ENCODE data around the gene RAD51B.

DNA sequence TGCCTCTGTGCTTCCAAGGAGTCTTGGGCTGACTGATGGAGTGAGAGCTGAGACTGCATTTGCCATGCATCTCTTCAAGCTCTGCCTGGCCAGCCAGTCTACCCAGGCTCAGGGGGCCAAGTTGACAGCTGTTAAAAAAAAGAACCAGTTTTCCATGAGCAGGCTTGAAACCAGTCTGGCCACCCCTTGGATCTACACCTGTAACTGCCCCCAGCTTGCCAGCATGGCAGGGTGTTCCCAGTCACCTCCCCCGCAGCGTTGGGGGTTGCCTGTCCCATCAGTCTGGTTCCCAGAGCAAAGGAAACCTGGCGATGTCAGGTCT, 770.6 kb downstream of the RAD51B start:
- TF ChIP-seq, protein P1, sequence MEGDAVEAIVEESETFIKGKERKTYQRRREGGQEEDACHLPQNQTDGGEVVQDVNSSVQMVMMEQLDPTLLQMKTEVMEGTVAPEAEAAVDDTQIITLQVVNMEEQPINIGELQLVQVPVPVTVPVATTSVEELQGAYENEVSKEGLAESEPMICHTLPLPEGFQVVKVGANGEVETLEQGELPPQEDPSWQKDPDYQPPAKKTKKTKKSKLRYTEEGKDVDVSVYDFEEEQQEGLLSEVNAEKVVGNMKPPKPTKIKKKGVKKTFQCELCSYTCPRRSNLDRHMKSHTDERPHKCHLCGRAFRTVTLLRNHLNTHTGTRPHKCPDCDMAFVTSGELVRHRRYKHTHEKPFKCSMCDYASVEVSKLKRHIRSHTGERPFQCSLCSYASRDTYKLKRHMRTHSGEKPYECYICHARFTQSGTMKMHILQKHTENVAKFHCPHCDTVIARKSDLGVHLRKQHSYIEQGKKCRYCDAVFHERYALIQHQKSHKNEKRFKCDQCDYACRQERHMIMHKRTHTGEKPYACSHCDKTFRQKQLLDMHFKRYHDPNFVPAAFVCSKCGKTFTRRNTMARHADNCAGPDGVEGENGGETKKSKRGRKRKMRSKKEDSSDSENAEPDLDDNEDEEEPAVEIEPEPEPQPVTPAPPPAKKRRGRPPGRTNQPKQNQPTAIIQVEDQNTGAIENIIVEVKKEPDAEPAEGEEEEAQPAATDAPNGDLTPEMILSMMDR (IDR thresholded peaks at IDR 0.05 in 2 of 3, conservative IDR thresholded peaks at IDR 0.05 in 1 of 3; ENCODE audit: borderline replicate concordance in 1 of 3, insufficient read depth in 1 of 3, low read depth in 2 of 3, low read length in 2 of 3): no peak
- no peak for TF ChIP-seq EZH2 (IDR thresholded peaks at IDR 0.05)
- TF ChIP-seq, protein P2, sequence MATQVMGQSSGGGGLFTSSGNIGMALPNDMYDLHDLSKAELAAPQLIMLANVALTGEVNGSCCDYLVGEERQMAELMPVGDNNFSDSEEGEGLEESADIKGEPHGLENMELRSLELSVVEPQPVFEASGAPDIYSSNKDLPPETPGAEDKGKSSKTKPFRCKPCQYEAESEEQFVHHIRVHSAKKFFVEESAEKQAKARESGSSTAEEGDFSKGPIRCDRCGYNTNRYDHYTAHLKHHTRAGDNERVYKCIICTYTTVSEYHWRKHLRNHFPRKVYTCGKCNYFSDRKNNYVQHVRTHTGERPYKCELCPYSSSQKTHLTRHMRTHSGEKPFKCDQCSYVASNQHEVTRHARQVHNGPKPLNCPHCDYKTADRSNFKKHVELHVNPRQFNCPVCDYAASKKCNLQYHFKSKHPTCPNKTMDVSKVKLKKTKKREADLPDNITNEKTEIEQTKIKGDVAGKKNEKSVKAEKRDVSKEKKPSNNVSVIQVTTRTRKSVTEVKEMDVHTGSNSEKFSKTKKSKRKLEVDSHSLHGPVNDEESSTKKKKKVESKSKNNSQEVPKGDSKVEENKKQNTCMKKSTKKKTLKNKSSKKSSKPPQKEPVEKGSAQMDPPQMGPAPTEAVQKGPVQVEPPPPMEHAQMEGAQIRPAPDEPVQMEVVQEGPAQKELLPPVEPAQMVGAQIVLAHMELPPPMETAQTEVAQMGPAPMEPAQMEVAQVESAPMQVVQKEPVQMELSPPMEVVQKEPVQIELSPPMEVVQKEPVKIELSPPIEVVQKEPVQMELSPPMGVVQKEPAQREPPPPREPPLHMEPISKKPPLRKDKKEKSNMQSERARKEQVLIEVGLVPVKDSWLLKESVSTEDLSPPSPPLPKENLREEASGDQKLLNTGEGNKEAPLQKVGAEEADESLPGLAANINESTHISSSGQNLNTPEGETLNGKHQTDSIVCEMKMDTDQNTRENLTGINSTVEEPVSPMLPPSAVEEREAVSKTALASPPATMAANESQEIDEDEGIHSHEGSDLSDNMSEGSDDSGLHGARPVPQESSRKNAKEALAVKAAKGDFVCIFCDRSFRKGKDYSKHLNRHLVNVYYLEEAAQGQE (IDR thresholded peaks at IDR 0.05; ENCODE audit: low read depth): no peak
- TF ChIP-seq ZNF274 (IDR thresholded peaks at IDR 0.05; ENCODE audit: low read depth, low read length): no peak
- TF ChIP-seq EZH2phosphoT487 (IDR thresholded peaks at IDR 0.05; ENCODE audit: borderline replicate concordance): no peak
- no peak for TF ChIP-seq SIN3A (IDR thresholded peaks at IDR 0.05; ENCODE audit: low read depth)

Data from HCT116 (cell line).